ENCODE measurements around the gene NEGR1. TPM values are rescaled to one million over a fixed set of nuclear protein-coding genes. Genes with fewer than 3 reads are reported as not detected.

NEGR1 gene
- total RNA-seq, 6 donors from 2014 or later = 3.1 to 14.7 (median 8.9) TPM

DNA sequence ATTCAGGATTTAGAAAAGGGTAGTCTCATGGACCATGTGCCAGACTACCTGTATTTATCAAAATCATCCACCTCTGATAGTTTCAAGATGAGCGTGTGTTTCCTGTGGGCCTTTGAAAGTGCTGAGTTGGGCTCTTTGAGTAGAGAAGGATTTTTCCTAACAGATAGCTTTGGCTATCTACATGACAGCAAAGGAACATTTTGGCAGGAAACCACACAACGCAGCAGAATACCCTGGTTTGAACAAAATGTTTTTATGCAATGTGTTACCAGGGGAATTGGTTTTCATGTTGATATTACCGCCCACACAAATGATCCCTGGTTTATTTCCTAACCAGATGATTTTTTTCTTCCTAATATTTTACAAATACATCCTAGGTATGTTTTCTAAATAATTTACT lies 431.4 kb downstream of the NEGR1 start:
- ATAC-seq (ENCODE audit: low FRiP score in 2 of 2) = peak in 1 of 2 donors; percentile 83

DNA sequence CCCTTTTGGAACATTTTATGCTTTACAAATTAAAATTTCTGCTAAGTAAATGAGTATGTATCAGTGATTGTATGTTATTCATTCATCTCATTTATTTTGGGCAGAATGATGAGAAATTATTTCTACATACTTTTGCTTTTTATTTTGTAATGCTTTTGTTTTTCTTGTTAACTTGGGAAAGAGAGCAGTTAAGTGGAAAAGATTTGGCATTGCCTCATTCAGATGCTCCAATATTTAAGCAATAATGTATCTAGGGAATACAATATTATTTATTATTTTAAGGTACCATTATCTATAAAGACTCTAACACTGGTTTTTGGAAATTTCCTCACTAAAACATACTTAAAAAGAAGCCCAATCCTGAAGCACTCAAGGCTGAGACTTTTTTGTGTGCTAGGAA lies 431.8 kb downstream of the NEGR1 start:
- H3K4me3 ChIP-seq = no peak overlapping the region
- no peaks in the 10 kb centered on the region for H3K27me3 ChIP-seq
- H3K27ac ChIP-seq = no peak overlapping the region
- H3K4me1 ChIP-seq = no peaks in the 10 kb centered on the region
- no peaks in the 10 kb centered on the region for H3K36me3 ChIP-seq
- H3K9me3 ChIP-seq = no peaks in the 10 kb centered on the region
- ATAC-seq (ENCODE audit: low FRiP score in 2 of 2) (peak in 1 of 2 donors; percentile 35), DNase-seq (no peak)
- TF ChIP-seq EP300 (IDR thresholded peaks at IDR 0.05) = no peak
- TF ChIP-seq, protein P1, sequence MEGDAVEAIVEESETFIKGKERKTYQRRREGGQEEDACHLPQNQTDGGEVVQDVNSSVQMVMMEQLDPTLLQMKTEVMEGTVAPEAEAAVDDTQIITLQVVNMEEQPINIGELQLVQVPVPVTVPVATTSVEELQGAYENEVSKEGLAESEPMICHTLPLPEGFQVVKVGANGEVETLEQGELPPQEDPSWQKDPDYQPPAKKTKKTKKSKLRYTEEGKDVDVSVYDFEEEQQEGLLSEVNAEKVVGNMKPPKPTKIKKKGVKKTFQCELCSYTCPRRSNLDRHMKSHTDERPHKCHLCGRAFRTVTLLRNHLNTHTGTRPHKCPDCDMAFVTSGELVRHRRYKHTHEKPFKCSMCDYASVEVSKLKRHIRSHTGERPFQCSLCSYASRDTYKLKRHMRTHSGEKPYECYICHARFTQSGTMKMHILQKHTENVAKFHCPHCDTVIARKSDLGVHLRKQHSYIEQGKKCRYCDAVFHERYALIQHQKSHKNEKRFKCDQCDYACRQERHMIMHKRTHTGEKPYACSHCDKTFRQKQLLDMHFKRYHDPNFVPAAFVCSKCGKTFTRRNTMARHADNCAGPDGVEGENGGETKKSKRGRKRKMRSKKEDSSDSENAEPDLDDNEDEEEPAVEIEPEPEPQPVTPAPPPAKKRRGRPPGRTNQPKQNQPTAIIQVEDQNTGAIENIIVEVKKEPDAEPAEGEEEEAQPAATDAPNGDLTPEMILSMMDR (IDR thresholded peaks at IDR 0.05) = no peak
- no peak for TF ChIP-seq POLR2AphosphoS5 (IDR thresholded peaks at IDR 0.05)
- TF ChIP-seq POLR2A (IDR thresholded peaks at IDR 0.05) = no peak

More for the DNA sequence above, 431.4 kb downstream of the NEGR1 start:
- no peaks in the 10 kb centered on the region for H3K9me3 ChIP-seq
- no peaks in the 10 kb centered on the region for H3K4me1 ChIP-seq
- no peak for DNase-seq
- H3K36me3 ChIP-seq = no peaks in the 10 kb centered on the region
- H3K27ac ChIP-seq = no peak overlapping the region
- no peak for TF ChIP-seq POLR2A (IDR thresholded peaks at IDR 0.05)
- TF ChIP-seq POLR2AphosphoS5 (IDR thresholded peaks at IDR 0.05) = no peak
- TF ChIP-seq, protein P1 (IDR thresholded peaks at IDR 0.05) = no peak
- no peak for TF ChIP-seq EP300 (IDR thresholded peaks at IDR 0.05)
- WGBS, 2 donors = 58 to 70% methylated on average over 3 of the region's 3 CpGs
- H3K4me3 ChIP-seq = no peak overlapping the region
- H3K27me3 ChIP-seq = no peaks in the 10 kb centered on the region

DNA sequence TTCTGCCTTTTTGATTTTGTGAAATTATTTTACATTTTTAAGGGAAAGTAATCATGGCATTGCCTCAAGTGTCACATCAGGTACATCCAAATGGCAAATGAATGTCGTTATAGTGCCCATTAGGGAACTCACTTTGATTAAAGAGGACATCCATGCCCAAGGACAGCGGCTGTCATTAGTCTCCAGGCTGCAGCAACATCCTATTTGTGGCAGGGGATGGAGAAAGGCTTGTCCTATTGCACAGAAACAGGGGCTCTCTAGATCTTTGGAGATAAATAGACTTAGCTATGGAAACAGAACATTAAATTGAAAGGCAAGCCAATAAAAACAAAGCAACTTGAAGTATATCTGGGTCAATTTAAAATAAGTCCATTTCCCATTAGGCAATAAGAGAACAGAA lies 439.3 kb downstream of the NEGR1 start:
- H3K4me3 ChIP-seq = no peak overlapping the region
- H3K36me3 ChIP-seq = no peaks in the 10 kb centered on the region
- no peaks in the 10 kb centered on the region for H3K9me3 ChIP-seq
- no peaks in the 10 kb centered on the region for H3K4me1 ChIP-seq
- no peak for ATAC-seq (ENCODE audit: low FRiP score in 2 of 2)
- WGBS, 2 donors = 70 to 72% methylated on average over 2 of the region's 2 CpGs
- no peak for DNase-seq
- no peak overlapping the region for H3K27ac ChIP-seq
- TF ChIP-seq EP300 (IDR thresholded peaks at IDR 0.05) (no peak), POLR2AphosphoS5 (IDR thresholded peaks at IDR 0.05) (no peak), POLR2A (IDR thresholded peaks at IDR 0.05) (no peak)
- TF ChIP-seq, protein P1 (IDR thresholded peaks at IDR 0.05) = no peak
- no peaks in the 10 kb centered on the region for H3K27me3 ChIP-seq

DNA sequence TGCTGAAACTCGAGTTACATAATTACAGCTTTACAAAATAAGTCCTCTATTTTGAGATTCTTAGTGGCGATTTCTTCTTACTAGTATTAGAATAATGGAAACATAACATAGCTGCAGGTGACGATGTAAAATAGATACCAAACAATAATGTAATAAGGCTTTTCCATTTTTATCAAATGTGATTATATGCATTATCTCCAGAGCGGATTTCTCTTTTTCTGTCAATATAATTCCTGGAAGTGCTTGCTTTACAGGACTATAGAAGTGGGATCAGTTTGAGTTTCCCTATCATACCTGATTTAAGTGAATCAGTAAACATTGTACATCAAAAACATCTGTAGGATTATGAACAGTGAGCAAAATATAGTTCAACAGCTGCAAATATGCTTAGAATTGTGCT lies 442.5 kb downstream of the NEGR1 start:
- Histone ChIP-seq H3K4me1 (no peaks in the 10 kb centered on the region), H3K9me3 (no peaks in the 10 kb centered on the region), H3K27ac (no peak overlapping the region), H3K36me3 (no peaks in the 10 kb centered on the region), H3K27me3 (no peaks in the 10 kb centered on the region), H3K4me3 (no peak overlapping the region)
- 61 to 78% methylated on average over 4 of the region's 4 CpGs for WGBS, 2 donors
- TF ChIP-seq POLR2AphosphoS5 (IDR thresholded peaks at IDR 0.05) (no peak), POLR2A (IDR thresholded peaks at IDR 0.05) (no peak), EP300 (IDR thresholded peaks at IDR 0.05) (no peak)
- TF ChIP-seq, protein P1 (IDR thresholded peaks at IDR 0.05) = no peak
- no peak for ATAC-seq (ENCODE audit: low FRiP score in 2 of 2)
- DNase-seq = no peak

DNA sequence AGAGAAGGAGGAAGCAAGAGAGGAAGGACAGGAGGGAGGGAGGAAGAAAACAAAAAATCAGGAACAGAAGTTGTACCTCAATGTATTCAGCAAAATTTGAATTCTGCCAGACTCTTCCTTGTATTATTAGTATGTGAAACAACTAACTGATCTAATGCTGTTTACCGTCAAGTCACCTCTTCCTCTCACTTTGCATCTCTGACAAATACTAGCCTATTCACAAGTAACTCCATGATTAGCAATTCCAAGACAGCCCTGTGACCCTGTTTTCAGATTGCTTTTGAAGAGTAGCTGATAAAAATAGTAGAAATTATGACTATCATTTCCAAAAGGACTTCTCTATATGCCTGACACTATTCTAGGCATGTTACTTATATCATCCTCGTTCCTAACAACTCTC lies 445.4 kb downstream of the NEGR1 start:
- TF ChIP-seq EP300 (IDR thresholded peaks at IDR 0.05) = no peak
- TF ChIP-seq POLR2A (IDR thresholded peaks at IDR 0.05) = no peak
- TF ChIP-seq, protein P1 (IDR thresholded peaks at IDR 0.05) = no peak
- TF ChIP-seq POLR2AphosphoS5 (IDR thresholded peaks at IDR 0.05) = no peak
- Histone ChIP-seq H3K4me3 (no peak overlapping the region), H3K9me3 (no peaks in the 10 kb centered on the region), H3K36me3 (no peaks in the 10 kb centered on the region), H3K27me3 (no peaks in the 10 kb centered on the region), H3K4me1 (no peaks in the 10 kb centered on the region), H3K27ac (no peak overlapping the region)
- 61 to 67% methylated on average over 2 of the region's 2 CpGs for WGBS, 2 donors
- ATAC-seq (ENCODE audit: low FRiP score in 2 of 2) (no peak), DNase-seq (no peak)

All from upper lobe of left lung (tissue), 6 donors.